H9 (cell line): ENCODE data around the gene UGT1A8. TPM values are rescaled to one million over a fixed set of nuclear protein-coding genes. Genes with fewer than 3 reads are reported as not detected.

Source experiments
- DNase-seq: peaks from one replicate; pipeline ENCODE4 v3.0.0-alpha.2; 2017
- H2AFZ ChIP-seq: one replicate; pipeline ENCODE4 v1.6.1; 2013; ENCODE audit warnings: mild to moderate bottlenecking, low read length, control low read depth, moderate library complexity
- H2AK5ac ChIP-seq: 2 replicates; pipeline ENCODE4 v1.6.1; 2013; ENCODE audit warnings: low read length, control low read depth, mixed read lengths; ENCODE audit not compliant: insufficient read length
- H2BK120ac ChIP-seq: one replicate; pipeline ENCODE4 v1.6.1; 2013; ENCODE audit warnings: low read depth, mild to moderate bottlenecking, low read length, control low read depth, inconsistent platforms; ENCODE audit not compliant: poor library complexity, severe bottlenecking
- H2BK12ac ChIP-seq: 2 replicates; pipeline ENCODE4 v1.6.1; 2013; ENCODE audit warnings: low read length, control low read depth, mixed read lengths, low read depth; ENCODE audit not compliant: insufficient read length
- H2BK15ac ChIP-seq: 2 replicates; pipeline ENCODE4 v1.6.1; 2013; ENCODE audit warnings: low read depth, low read length, control low read depth
- H2BK20ac ChIP-seq: one replicate; pipeline ENCODE4 v1.6.1; 2013; ENCODE audit warnings: low read depth, mild to moderate bottlenecking, low read length, control low read depth, inconsistent platforms; ENCODE audit not compliant: poor library complexity, severe bottlenecking
- H2BK5ac ChIP-seq: 2 replicates; pipeline ENCODE4 v1.6.1; 2013; ENCODE audit warnings: low read length, control low read depth, mixed read lengths; ENCODE audit not compliant: insufficient read length
- H3K14ac ChIP-seq: 2 replicates; pipeline ENCODE4 v1.6.1; 2013; ENCODE audit warnings: low read length, control low read depth; ENCODE audit not compliant: insufficient read depth
- H3K18ac ChIP-seq: 2 replicates; pipeline ENCODE4 v1.6.1; 2013; ENCODE audit warnings: low read depth, mild to moderate bottlenecking, mixed read lengths, low read length, control low read depth; ENCODE audit not compliant: insufficient read length
- H3K23ac ChIP-seq: 2 replicates; pipeline ENCODE4 v1.6.1; 2013; ENCODE audit warnings: low read length, control low read depth, mixed read lengths, low read depth; ENCODE audit not compliant: insufficient read length
- H3K23me2 ChIP-seq: 2 replicates; pipeline ENCODE4 v1.6.1; 2013; ENCODE audit warnings: low read depth, mild to moderate bottlenecking, mixed read lengths, low read length, control low read depth; ENCODE audit not compliant: insufficient read length, poor library complexity, severe bottlenecking
- H3K27ac ChIP-seq: 2 replicates; pipeline ENCODE4 v1.5.1; 2013; ENCODE audit warnings: low read length, control low read depth, mixed read lengths, low read depth; ENCODE audit not compliant: insufficient read length
- H3K27me3 ChIP-seq: 2 replicates; pipeline ENCODE4 v1.6.1; 2013; ENCODE audit warnings: low read length, control low read depth, inconsistent platforms; ENCODE audit not compliant: insufficient read depth
- H3K4ac ChIP-seq: 2 replicates; pipeline ENCODE4 v1.6.1; 2013; ENCODE audit warnings: low read depth, mild to moderate bottlenecking, control low read depth, inconsistent platforms, low read length, moderate library complexity
- H3K4me1 ChIP-seq: 2 replicates; pipeline ENCODE4 v1.6.1; 2013; ENCODE audit warnings: low read length, control low read depth, inconsistent platforms; ENCODE audit not compliant: insufficient read depth
- H3K4me2 ChIP-seq: 2 replicates; pipeline ENCODE4 v1.6.1; 2013; ENCODE audit warnings: low read length, control low read depth, mixed read lengths; ENCODE audit not compliant: insufficient read length, insufficient read depth
- H3K56ac ChIP-seq: 2 replicates; pipeline ENCODE4 v1.6.1; 2013; ENCODE audit warnings: low read depth, mild to moderate bottlenecking, mixed read lengths, low read length, control low read depth; ENCODE audit not compliant: insufficient read length
- H3K79me1 ChIP-seq: 2 replicates; pipeline ENCODE4 v1.6.1; 2013; ENCODE audit warnings: low read depth, mild to moderate bottlenecking, moderate library complexity, low read length, control low read depth, inconsistent platforms; ENCODE audit not compliant: insufficient read depth, poor library complexity, severe bottlenecking
- H3K79me2 ChIP-seq: 2 replicates; pipeline ENCODE4 v1.6.1; 2013; ENCODE audit warnings: low read length, control low read depth, inconsistent platforms; ENCODE audit not compliant: insufficient read depth
- H3K9ac ChIP-seq: 2 replicates; pipeline ENCODE4 v1.6.1; 2013; ENCODE audit warnings: low read length, control low read depth, mixed read lengths; ENCODE audit not compliant: insufficient read length; ENCODE audit errors: extremely low read depth
- H3K9me3 ChIP-seq: one replicate; pipeline ENCODE4 v1.6.1; 2013; ENCODE audit warnings: low read depth, low read length, inconsistent platforms; ENCODE audit not compliant: control insufficient read depth
- H3T11ph ChIP-seq: one replicate; pipeline ENCODE4 v1.6.1; 2013; ENCODE audit warnings: mild to moderate bottlenecking, low read length, control low read depth, inconsistent platforms
- H4K20me1 ChIP-seq: one replicate; pipeline ENCODE4 v1.6.1; 2013; ENCODE audit not compliant: control insufficient read depth, insufficient read length, insufficient read depth
- H4K5ac ChIP-seq: 2 replicates; pipeline ENCODE4 v1.6.1; 2013; ENCODE audit warnings: low read depth, mild to moderate bottlenecking, mixed read lengths, low read length, control low read depth; ENCODE audit not compliant: insufficient read length
- H4K8ac ChIP-seq: replicated peaks from 2 replicates; pipeline ENCODE4 v1.6.1; 2013; ENCODE audit warnings: low read length, control low read depth, mixed read lengths, low read depth; ENCODE audit not compliant: insufficient read length
- H4K91ac ChIP-seq: 2 replicates; pipeline ENCODE4 v1.6.1; 2013; ENCODE audit warnings: low read depth, mild to moderate bottlenecking, moderate library complexity, mixed read lengths, low read length, control low read depth; ENCODE audit not compliant: insufficient read length
- H3K27ac Mint-ChIP-seq, 3 experiments: 2 replicates in 2 of 3; 3 replicates in 1 of 3; pipeline ENCODE4 v1.8.0; 2020 to 2021; ENCODE audit warnings: mixed read lengths in 3 of 3, mild to moderate bottlenecking in 1 of 3, moderate library complexity in 1 of 3
- H3K27me3 Mint-ChIP-seq: 2 replicates; pipeline ENCODE4 v1.8.0; 2021; ENCODE audit warnings: low read depth, mild to moderate bottlenecking, moderate library complexity, mixed read lengths
- H3K36me3 Mint-ChIP-seq, 3 experiments: 2 replicates in 2 of 3; 3 replicates in 1 of 3; pipeline ENCODE4 v1.8.0; 2020 to 2021; ENCODE audit warnings: low read depth in 3 of 3, mixed read lengths in 3 of 3; ENCODE audit not compliant: insufficient read depth in 1 of 3
- H3K4me1 Mint-ChIP-seq, 2 experiments: 2 replicates each; pipeline ENCODE4 v1.8.0; 2020; ENCODE audit warnings: mixed read lengths in 2 of 2
- H3K4me3 Mint-ChIP-seq, 2 experiments: 2 replicates in 1 of 2; 3 replicates in 1 of 2; pipeline ENCODE4 v1.8.0; 2020 to 2021; ENCODE audit warnings: mild to moderate bottlenecking in 2 of 2, mixed read lengths in 2 of 2, moderate library complexity in 1 of 2
- H3K9me3 Mint-ChIP-seq, 2 experiments: 2 replicates in 1 of 2; 3 replicates in 1 of 2; pipeline ENCODE4 v1.8.0; 2020; ENCODE audit warnings: mild to moderate bottlenecking in 2 of 2, mixed read lengths in 2 of 2, moderate library complexity in 1 of 2
- CTCF ChIP-seq: fragments of 200-600 bp; sonication (generic); conservative IDR thresholded peaks from 3 replicates; pipeline ENCODE4 v1.8.0; 2021; ENCODE audit warnings: antibody characterized with exemption, mild to moderate bottlenecking
- WGBS: extraction: QIAGEN DNeasy Blood & Tissue Kit; methylation state at CpG from one replicate; pipeline ENCODE4 v1.1.7; 2013; ENCODE audit warnings: missing lambda C conversion rate, low lambda C conversion rate, mixed read lengths; ENCODE audit not compliant: insufficient read length; ENCODE audit errors: extremely low coverage; 5-methylcytosine and 5-hydroxymethylcytosine counted together
- total RNA-seq: library from RNA; stranded (reverse); gene quantifications from 2 replicates; pipeline ENCODE4 v1.2.1, GENCODE V29; 2021

UGT1A8 gene
- total RNA-seq, 1 experiment from 2014 or later = not detected

- Histone ChIP-seq H4K5ac (no peak overlapping the region), H2AFZ (no peak overlapping the region), H3K56ac (no peak overlapping the region), H2BK12ac (no peak overlapping the region), H2BK15ac (no peak overlapping the region), H2BK5ac (no peak overlapping the region), H3K27me3 (no peaks in the 10 kb centered on the region), H3T11ph (no peak overlapping the region), H3K9ac (no peak overlapping the region), H3K18ac (no peak overlapping the region), H3K79me1 (no peaks in the 10 kb centered on the region), H2AK5ac (no peak overlapping the region), H3K4me2 (no peak overlapping the region), H3K27ac (no peak overlapping the region), H2BK120ac (no peak overlapping the region), H4K91ac (no peak overlapping the region), H3K4ac (no peak overlapping the region), H4K8ac (no peak overlapping the region), H3K4me1 (peaks cover 3% of the 10 kb centered on the region; the same call in 1 of the 2 replicates), H3K14ac (no peak overlapping the region), H3K23ac (no peak overlapping the region), H3K23me2 (no peaks in the 10 kb centered on the region), H2BK20ac (no peak overlapping the region), H4K20me1 (no peaks in the 10 kb centered on the region), H3K79me2 (no peaks in the 10 kb centered on the region), H3K9me3 (no peaks in the 10 kb centered on the region)
- no peak for DNase-seq
- Mint-ChIP-seq H3K27me3 (no peaks in the 10 kb centered on the region; the same call in 1 of the 2 replicates), H3K27ac (no peak overlapping the region), H3K4me3 (no peak overlapping the region), H3K4me1 (peaks cover 10 to 16% of the 10 kb centered on the region in 2 experiments), H3K36me3 (no peaks in the 10 kb centered on the region; a peak in 1 of 7 replicates), H3K9me3 (no peaks in the 10 kb centered on the region)
- no CpG with 5 or more reads among the region's 1 CpG for WGBS
- no peak for TF ChIP-seq CTCF
Measured at GRCh38 chr2:233684640-233685039, 67.2 kb downstream of the UGT1A8 start.
